HG03442 (cell line): Measurements from ENCODE around the gene CAMKK2.
A peak's percentile ranks its signal among the peaks of the same experiment; 100 is the strongest.
"Not testable (repeated sequence)": the region's sequence is repeated elsewhere in the genome, so short reads cannot be mapped to it uniquely, and the experiment has no call there.

ENCODE experiments used
- ATAC-seq: cut with Tn5 transposase; IDR thresholded peaks from one replicate; pipeline ENCODE4 v1.9.1; 2021; ENCODE audit warnings: mild to moderate bottlenecking, moderate library complexity; ENCODE audit not compliant: unreplicated experiment

The CAMKK2 gene

DNA sequence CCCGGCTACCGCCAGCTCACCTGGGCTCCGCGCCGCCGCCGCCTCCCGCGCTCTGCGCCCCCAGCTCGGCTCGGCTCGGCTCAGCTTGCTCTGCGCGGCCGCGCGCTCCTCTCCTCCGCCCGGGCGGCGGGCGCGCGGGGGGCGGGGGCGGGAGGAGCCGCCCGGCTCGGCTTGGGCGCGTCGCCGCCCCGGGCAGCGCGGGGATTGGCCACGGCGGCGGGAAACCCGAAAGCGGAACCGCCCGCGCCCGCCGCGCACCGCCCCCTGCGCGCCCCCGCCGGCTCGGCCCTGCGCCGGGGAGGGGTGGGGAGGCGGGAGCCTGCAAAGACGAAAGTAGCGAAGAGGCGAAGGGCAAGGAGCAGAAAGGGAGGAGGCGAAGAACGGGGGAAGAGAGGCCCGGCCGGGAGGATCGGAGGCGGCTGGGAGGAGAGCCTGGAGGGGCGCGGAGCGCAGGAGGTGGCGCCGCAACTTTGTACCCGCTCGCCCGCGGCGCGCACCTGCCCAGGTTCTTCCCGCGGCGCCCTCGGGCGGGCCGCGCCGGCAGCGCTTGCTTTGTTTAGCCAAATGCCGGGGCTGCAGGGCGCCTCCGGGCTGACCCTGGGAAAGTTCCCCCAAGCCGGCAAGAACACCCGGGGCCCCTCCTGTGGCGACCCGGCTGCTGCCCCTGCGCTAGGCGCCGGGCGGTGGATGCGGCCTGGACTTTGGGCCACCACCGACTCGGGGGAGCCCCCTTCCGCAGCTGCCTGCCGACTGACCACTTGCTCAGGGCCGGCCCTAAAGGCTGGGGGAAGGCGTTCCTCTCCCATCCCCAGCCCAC, at the start of gene CAMKK2:
Gene CAMKK2, minus strand, starts transcription at position 92 of the 817 bp plus-strand sequence. CDS start 22,183 bp downstream, outside the sequence.
- ATAC-seq, result peak; percentile 66

DNA sequence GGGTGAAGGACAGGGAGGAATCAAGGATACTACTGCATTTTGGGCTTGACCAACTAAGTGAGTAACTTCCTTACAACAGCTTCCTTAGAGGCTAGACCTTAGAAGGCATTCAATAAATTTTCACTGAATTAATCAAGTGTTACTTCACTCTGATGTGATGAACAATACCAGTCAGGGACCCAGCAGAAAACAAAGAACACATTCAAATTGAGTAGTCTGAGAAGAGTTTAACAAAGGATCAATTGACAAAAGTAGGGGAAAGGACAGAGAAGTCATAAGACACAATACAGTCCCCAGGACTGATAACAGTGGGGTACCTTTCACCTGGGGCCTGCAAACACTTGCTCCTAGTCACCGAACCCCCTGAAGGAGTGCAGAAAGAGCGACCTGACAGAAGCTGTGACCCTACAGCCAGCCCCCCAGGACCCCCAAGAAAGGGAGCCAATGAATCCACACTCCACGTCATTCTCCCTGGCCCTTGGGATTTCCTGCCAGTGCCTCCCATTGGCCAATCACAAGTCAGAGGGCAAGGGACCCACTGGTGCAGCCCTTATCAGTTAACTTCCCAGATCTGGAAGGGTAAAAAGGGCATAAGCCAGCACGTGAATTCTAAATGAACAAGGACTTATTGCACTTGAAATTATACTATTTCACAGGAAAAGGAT, 48.8 kb upstream of the CAMKK2 start:
- ATAC-seq, result no peak

DNA sequence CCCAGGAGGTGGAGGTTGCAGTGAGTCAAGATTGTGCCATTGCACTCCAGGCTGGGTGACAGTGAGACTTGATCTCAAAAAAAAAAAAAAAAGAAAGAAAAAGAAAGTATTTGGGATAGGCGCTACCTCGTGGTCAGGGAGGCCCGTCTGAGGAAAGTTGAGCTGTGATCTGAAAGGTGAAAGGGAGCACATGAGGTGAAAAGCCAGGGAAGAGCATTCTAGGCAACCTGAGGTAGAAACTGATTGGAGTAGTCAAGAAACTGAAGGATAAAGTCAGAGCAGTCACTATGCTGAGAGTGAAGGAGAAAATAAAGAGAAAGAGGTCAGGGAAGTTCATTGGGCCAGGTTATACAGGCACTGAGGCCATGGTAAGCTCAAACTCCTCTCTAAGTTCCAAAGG, 48.0 kb upstream of the CAMKK2 start:
- ATAC-seq, result no peak

DNA sequence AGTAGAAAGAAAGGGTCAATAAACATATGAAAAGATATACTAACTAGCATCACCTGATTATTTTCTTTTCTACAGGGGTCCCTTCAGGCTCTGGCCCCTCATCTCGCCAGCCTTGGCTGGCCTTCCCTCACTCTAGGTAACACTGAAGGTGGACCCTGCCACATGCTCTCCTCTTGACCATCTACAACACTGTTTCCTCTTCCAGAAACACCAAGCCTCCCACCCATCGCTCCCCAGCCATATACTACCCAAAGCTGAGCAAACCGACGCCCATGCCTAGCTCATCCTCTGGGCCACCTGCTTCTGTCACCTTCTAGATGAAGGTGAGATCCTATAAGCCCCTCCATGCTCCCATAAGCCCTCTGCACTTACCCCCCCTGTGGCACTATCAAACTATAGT, 40.9 kb upstream of the CAMKK2 start:
- ATAC-seq, result no peak

DNA sequence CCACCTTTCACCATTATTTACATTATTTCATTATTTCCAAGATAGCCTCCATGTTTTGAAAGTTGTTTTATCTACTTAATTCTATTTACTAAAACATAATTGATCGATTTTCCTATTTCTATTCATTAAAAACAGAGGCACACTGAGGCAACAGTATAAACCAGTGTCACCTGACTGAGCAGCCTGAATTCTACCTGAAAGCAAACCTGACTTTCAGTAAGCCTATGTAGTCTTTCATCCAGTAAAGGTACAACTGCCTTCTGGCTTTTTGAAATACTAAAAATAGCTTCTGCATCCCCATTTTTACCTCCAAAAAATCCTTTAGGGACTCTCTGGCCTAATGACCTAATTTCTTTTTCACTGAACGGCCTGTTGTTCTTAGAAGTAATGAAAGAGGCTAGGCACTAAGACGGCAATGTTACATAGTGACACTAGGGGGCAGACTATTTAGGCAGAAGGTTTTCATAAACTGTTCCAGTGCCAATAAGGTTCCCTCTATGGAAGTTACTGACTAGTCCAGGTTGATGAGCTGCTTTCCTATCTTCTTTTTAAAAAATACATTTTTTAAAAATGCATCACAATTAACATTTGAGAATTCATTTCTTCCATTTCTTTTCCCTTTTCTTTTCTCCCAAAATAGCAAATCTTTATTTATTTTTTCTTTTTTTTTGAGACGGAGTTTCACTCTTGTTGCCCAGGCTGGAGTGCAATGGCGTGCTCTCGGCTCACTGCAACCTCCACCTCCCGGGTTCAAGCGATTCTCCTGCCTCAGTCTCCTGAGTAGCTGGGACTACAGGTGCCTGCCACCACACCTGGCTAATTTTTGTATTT, 38.2 kb upstream of the CAMKK2 start:
- ATAC-seq, result no peak

DNA sequence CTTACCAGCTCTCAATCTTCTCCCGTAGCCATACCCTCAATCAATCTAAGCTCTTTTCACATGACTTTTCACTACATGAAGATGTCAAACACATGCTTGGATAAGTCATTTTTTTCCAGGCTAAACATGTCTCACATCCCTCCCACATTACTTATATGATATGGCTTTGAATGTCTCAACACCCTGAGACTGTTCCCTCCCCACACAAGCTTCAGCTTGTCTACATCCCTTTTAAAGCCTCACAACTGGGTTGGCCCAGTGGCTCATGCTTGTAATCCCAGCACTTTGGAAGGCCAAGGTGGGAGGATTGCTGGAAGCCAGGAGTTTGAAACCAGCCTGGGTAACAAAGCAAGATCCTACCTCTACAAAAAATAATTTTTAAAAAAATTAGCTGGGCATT, 37.2 kb upstream of the CAMKK2 start:
- ATAC-seq, result no peak

DNA sequence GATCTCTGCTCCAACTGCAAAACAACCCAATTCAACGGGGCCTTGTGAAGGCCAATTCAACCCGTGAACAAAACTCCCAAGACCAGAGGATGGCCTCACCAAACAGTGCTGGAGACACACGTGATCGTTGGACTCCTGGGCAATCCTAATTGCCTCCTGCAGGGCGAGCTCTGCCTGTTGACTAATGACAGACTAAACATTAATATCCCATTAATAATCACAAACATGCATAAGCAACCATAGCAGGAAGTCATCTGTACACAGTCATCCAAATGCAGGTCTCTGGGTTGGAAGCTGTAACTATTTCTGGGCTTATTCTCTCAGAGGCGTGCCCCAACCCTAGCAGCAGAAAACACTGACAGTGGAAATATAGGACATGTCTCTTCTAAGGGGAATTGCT, 34.7 kb upstream of the CAMKK2 start:
- ATAC-seq, result no peak

DNA sequence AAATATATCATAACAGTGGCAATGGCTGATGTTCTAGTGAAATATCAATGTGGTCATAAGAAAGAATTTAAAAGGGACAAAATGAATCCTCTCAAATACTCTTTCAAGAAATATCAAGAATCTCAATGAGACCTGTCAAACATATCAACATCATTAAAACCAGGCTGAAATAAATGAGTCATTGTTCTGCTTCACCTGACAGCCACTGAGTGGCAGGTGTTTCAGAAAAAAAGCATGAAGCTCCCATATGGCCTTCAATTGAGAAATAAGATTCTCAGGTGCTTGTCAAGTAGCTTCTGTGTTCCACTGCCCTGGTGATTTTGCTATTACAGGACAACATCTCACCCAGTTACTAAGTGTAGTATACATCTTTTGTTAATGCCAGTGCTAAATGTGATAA, 34.2 kb upstream of the CAMKK2 start:
- no peak for ATAC-seq

DNA sequence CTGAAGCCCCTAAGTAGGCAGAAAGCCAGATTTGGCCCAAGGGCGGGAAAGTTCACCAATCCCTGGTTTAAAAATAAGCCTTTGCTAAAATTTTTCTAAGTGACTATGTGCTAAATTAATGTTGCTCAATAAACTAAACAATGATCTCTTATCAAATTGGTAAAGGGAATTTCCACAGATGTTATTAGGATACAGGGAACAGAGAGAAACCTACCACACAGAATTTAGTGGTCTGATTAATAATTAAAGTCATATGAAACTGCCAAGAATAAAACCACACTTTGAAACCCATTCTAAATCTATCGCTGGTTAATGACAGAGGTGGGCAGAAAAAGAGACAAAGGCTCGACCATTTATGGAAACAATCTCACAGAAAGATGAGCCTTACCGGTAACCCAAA, 33.7 kb upstream of the CAMKK2 start:
- no peak for ATAC-seq

DNA sequence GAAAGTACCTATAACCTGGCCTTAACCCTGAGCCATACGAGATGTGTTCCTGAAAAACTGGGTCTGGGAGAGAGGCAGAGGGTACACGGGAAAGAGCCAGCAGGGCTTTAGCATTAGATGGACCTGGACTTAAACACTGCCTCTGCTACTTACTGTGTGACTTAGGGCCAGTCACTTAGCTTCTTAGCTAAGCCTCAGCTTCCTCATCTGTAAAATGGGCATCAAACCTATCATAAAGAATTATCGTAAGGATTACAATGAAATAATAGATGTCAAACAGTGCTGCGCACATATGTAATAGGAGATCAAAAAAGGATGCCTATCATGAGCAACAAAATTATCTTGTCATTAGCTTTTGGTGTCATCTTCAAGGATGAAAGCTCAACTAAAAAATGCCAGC, 32.1 kb upstream of the CAMKK2 start:
- ATAC-seq, result no peak

DNA sequence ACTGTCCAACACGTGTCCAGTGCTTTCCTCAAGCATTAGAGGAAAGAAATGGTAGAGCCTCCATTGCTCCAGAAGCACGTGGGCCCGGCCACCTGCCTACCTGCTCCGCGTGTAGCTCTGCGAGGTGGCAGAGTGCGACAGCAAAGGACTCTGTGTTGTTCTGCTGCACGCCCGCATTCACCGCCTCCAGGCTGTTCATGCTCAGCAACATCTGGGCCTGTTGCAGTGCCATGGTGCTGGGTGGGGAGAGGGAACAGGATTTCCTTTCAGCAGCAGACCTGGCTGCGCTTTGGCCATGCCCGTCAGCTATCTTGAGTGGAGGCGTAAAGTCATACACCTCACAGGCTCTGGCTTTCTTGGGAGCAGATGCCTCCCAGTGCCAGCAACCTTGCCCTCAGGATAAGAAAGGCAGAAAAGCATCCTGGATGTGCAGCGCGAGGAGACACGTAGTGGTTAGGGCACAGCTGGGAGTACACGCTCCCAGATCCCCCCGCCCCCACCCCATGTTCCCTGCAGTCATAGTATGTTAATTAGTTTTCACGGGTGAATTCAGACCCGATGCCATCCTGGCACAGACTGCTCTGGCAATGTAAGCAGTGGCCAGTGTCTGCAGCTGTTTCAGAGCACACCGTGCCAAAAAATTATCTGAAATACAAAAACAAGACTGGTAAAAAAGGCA, 30.6 kb upstream of the CAMKK2 start:
- no peak for ATAC-seq

DNA sequence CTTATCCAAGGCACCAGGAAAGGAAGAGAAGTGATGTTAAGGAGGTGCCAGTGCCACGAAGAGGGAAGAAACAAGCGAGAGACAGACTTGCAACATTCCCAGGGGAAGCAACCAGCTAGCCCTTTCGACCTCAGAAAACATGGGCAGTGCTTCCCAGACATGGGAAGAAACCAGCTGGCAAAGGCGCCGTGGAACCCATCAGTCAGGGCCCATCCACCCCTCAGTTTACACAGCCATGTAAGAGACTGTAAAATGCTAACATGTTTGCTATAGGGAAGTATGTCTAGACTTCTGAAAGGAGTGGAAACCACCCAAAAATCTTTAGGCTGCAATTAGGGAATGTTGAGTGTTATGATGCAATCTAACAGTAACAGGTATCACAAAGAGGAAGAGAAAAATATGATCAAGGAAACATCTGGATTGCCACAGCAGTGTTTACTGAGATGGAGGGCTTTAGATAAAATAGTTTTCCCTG, 29.4 kb upstream of the CAMKK2 start:
- ATAC-seq, result no peak

DNA sequence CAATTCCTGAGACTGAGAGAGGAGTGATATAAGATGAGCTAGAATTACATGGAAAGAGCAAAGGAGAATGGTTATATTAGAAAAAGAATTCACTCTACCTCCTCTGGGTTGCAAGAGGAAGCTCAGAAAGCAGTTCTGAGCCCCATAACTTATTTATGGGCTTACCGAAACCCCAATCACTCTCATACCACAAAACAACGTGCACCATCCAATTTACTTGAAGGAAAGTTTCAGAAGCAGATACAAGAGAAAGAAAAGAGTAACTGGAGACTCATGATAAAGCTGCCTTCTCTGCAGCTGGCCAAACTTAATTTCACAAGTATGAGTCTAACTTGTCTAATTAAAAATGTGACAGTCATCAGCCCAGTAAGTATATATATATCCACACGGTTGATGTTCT, 27.4 kb upstream of the CAMKK2 start:
- no peak for ATAC-seq

DNA sequence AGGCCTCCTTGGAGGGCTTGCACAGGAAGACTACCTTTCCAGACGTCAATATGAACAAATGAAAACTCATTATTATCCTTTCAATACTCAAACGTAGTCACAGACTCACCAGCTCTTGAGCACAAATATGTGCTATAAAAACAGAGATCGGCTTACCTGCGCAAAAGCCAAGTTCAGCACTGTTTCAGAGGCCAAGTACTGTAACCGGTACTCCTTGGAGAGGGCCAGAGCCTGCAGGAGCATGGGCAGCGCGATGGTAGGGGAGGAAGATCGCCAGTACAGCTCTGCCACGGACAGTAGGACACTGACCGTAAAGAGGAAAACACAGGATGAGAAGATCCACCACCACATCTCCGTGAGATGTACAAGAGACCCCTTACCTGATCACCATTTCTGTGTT, 21.6 kb upstream of the CAMKK2 start:
- ATAC-seq, result no peak

DNA sequence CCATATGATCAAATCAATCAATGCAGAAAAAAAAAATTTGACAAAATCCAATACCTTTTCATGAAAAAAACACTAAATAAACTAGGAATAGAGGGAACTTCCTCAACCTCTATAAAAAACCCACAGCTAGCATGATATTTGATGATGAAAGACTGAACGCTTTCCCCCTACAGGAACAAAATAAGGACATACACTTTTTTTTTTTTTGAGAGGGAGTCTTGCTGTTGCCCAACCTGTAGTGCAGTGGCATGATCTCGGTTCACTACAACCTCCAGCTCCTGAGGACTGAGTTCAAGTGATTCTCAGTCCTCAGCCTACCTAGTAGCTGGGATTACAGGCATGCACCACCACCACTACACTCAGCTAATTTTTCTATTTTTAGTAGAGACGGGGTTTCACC, 17.9 kb upstream of the CAMKK2 start:
- no peak for ATAC-seq

DNA sequence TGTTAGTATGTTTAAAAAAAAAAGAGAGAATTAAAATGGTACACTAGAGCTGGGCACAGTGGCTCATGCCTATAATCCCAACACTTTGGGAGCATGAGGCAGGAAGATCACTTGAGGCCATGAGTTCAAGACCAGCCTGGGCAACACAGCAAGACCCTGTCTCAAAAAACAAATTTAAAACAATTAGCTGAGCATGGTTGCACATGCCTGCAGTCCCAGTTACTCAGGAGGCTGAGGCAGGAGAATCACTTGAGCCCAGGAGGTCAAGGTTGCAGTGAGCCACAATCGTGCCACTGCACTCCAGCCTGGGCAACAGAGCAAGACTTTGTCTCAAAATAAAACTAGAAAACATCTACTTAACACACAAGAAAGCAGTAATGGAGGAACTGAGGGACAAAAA, 13.7 kb upstream of the CAMKK2 start:
- ATAC-seq, result not testable (repeated sequence)

DNA sequence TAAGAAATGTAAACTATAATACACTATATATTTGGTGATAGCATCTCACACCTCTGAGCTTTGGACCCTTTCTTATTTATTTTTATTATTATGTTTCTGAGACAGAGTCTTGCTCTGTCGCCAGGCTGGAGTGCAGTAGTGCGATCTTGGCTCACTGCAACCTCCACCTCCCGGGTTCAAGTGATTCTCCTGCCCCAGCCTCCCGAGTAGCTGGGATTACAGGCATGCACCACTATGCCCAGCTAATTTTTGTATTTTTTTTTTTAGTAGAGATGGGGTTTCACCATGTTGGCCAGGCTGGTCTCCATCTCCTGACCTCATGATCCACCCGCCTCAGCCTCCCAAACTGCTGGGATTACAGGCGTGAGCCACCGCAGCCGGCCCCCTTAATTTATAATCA, 10.9 kb upstream of the CAMKK2 start:
- ATAC-seq, result not testable (repeated sequence)

DNA sequence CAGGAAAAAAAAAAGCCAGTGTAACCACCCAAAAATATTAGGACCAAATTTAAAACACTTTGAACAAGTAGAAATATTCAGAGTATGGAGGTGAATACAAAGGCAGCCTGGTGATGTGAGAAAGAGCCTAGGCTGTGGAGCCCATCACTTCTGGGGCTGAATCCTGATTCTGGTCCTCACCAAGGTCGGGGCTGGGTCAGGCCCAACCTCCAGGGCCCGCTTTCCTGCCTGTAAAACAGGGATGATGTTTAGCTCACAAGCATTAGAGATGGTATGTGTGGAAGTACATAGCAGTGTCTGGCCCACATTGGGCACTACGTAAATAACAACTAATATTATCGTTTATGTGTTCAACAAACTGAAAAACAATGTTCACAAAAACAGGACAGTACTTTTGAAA, 7.8 kb upstream of the CAMKK2 start:
- no peak for ATAC-seq

DNA sequence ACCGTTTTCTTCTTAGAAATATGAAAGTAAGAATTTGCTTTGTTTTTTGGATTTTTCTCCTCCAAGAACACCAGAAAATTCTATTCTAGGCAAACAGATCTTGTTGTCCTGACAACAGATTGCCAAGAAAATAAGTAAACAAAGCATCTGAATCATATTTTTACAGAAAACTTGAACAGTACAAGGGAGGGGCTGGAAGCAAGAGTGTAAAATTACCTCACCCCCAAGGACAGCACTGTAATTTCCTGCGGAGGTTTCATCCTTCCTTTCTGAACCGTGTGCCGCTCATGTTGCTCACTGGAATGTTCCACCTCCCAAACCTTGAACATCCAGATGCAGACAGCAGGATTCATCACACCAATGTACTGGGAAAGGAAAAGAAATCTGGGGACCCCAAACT, 5.4 kb upstream of the CAMKK2 start:
- no peak for ATAC-seq

DNA sequence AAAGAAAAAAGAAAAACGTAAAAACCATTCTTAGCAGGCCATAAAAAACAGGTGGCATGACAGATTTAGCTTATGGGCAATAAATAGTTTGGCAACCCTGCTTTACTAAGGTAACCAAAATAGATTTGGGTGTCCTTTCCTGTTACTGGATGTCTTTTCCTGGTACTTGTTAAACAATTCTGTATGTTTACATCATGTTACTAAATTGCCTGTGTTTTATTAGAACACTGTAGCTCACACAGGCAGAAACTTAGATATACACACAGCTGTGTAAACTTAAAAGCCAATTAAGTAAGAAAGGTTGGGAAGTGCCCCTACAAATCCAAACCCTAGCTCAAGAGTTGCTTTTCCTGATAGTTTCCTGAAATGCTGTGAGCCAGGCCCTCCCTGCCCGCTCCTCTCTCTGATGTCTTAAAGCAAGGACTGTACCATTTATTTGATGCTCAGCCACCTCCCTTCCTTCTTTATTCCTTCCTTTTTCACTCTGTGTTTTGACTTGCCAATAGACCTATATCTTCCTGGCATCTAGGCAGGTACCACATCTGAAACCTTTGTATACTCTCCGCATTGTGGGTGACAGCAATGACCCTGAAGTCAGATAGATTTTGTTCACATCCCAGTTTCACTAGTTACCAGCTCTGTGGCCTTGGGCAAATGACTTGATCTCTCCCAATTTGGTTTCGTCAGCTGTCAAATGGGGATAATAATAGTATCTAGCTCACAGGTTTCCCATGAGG, 3.7 kb upstream of the CAMKK2 start:
- no peak for ATAC-seq
